PC-9 (cell line): ENCODE results near the gene RIMS1.

Experiments
- CTCF ChIP-seq: fragments of 200-600 bp; sonication (generic); conservative IDR thresholded peaks from 2 replicates; pipeline ENCODE4 v1.6.1; 2017; ENCODE audit warnings: mixed run types, antibody characterized with exemption, mild to moderate bottlenecking, moderate library complexity
- EZH2 ChIP-seq: fragments of 200-600 bp; sonication (generic); IDR thresholded peaks from 2 replicates; pipeline ENCODE4 v1.8.0; 2017; ENCODE audit warnings: antibody characterized with exemption, low read depth

GRCh38 chr6:71855406-71855805 is 30.9 kb upstream of the RIMS1 start:
- TF ChIP-seq EZH2 (no peak), CTCF (no peak)
